DMS53 (cell line): ENCODE results near the gene C1orf53.
"Not testable (repeated sequence)": the region's sequence is repeated elsewhere in the genome, so short reads cannot be mapped to it uniquely, and the experiment has no call there.

Experiments used
- DNase-seq: peaks from one replicate; lab custom pipeline; 2025; lab: John Stamatoyannopoulos, UW

Gene C1orf53

GRCh38 chr1:197921235-197922069 lies 19.0 kb downstream of the C1orf53 start:
- DNase-seq, result no peak

DNA sequence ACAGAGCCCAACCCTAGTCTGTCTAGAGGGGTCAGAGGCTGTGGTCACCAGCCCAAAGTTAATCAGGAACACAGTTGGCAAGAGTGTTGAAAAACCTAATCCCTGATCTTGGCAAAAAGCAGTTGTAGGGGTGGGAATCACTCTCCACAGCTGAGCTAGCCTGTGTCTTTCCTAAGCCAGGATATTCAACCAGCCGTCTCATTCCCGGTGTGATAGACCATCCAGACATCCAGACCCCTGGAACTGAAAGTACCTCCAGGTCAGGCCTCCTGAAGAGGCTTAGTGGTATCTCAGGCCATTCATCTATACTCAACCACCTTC lies 19.6 kb downstream of the C1orf53 start:
- DNase-seq, result no peak

- no peak for DNase-seq
Measured at GRCh38 chr1:197923038-197923437, 20.6 kb downstream of the C1orf53 start.

GRCh38 chr1:197924516-197925123 lies 22.2 kb downstream of the C1orf53 start:
- peak; percentile 72 for DNase-seq

DNA sequence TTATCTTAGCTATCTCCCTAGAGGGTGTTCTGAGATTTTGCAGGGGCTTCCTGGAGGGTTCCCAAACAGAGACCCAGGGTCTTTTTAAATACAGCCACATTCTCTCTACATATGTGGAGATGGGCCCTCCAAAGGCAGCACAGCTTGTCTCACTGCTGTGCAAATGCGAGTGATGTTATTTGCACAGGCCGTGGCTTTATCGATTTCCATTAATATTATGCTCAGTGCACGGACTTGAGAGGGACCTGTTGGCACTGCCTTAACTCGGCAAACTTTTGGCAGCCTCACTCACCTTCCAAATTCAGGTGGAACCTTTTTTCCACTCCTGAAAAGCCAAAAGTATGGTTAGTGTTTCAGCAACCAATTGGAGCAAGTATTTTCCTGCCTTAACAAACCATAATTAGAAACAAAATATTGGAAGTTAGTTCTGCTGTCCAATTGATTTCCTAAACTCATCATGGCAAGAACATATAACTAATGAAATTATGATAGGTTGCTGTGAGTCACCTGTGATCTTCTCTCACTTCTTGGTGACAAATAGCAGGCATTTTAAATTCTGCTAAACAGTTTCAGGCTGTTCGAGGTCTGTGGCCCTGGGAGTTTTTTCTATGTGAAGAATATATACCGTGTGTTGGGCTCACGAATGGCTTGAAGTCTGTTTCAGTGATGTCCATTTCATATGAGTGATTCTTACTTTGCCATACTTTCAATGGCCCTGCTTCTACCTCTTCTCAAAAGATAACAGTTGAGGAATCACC lies 25.7 kb downstream of the C1orf53 start:
- DNase-seq, result no peak

GRCh38 chr1:197928849-197929336 lies 26.5 kb downstream of the C1orf53 start:
- DNase-seq, result no peak

- no peak for DNase-seq
Measured at GRCh38 chr1:197933016-197933415, 30.6 kb downstream of the C1orf53 start.

- DNase-seq, result no peak
Measured at GRCh38 chr1:197933647-197934046, 31.2 kb downstream of the C1orf53 start.

- DNase-seq, result no peak
Measured at GRCh38 chr1:197937381-197937780, 35.0 kb downstream of the C1orf53 start.

DNA sequence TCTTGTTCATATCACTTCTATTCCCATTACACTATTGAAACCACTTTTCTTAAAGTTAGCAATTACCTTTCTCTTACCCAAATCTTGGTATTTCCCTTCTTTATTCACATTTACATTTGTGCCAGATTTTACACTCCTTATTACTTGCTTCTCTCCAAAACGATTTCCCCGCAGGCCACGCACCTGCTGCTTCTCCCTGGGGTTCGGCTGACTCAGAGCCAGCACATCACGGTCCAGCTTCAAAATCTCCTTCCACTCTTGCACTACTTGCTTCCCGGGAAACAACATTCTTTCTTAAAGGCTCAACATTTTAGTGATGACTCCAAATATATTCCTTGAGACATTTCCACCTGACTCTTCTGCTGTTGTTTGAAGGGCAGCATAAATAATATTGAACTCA lies 35.5 kb downstream of the C1orf53 start:
- no peak for DNase-seq

DNA sequence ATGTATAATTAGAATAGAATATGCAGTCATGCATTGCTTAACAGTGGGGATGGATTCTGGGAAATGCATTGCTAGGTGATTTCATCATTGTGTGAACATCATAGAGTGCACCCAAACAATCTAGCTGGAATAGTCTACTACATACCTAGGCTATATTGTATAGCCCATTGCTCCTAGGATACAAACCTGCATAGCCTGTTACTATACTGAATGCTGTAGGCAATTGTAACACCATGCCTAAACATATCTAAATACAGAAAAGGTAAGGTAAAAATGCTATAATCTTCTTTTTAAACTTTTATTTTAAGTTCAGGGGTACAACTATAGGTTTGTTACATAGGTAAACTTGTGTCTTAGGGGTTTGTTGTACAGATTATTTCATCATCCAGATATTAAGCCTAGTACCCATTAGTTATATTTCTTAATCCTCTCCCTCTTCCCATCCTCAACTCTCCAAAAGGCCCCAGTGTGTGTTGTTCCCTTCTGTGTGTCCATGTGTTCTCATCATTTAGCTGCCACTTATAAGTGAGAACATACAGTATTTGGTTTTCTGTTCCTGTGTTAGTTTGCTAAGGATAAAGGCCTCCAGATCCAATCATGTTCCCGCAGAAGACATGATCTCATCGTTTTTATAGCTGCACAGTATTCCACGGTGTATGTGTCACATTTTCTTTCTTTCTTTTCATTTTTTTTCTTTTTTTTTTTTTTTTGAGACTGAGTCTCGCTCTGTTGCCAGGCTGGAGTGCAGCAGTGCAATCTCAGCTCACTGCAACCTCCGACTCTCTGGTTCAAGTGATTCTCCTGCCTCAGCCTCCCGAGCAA lies 36.9 kb downstream of the C1orf53 start:
- peak; percentile 6 for DNase-seq

DNA sequence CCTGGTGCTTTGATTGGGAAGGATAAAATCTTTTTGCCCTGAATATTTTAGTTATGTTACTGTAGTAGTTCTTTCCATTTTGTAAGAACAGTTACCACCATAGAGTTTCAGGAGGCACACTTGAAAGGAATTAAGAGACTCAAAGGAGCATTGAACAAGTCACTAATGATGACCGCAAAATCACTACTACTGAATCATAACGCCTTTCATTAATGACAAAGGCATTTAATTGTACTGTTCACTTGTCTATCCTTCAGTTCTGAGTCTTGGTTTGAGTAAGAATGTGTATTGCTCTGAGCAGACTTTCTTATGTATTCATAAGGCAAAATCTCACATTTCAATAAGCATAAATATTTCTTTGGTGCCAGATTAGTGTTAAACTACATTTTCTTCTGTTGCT lies 39.6 kb downstream of the C1orf53 start:
- DNase-seq, result no peak

GRCh38 chr1:197944485-197944884 lies 42.1 kb downstream of the C1orf53 start:
- no peak for DNase-seq

- DNase-seq, result no peak
Measured at GRCh38 chr1:197948926-197949899, 46.8 kb downstream of the C1orf53 start.

DNA sequence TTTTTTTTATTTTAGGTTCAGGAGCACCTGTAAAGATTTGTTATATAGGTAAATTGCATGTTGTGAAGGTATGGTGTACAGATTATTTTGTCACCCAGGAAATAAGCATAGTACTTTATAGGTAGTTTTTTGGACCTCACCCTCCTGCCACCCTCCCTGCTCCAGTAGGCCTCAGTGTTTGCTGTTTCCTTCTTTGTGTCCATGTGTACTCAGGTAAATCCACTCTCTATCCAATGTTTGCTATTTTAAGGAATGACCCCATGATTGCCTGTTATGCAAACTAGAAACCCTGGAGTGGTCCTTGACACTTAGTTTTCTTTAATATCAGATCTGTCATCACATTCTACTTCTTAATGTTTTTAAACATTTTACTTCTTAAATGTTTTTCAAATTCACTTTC lies 48.7 kb downstream of the C1orf53 start:
- DNase-seq, result peak; percentile 62

- peak; percentile 15 for DNase-seq
Measured at GRCh38 chr1:197951617-197952175, 49.3 kb downstream of the C1orf53 start.

GRCh38 chr1:197953472-197953871 lies 51.0 kb downstream of the C1orf53 start:
- not testable (repeated sequence) for DNase-seq

GRCh38 chr1:197954718-197955418 lies 52.4 kb downstream of the C1orf53 start:
- peak; percentile 64 for DNase-seq

DNA sequence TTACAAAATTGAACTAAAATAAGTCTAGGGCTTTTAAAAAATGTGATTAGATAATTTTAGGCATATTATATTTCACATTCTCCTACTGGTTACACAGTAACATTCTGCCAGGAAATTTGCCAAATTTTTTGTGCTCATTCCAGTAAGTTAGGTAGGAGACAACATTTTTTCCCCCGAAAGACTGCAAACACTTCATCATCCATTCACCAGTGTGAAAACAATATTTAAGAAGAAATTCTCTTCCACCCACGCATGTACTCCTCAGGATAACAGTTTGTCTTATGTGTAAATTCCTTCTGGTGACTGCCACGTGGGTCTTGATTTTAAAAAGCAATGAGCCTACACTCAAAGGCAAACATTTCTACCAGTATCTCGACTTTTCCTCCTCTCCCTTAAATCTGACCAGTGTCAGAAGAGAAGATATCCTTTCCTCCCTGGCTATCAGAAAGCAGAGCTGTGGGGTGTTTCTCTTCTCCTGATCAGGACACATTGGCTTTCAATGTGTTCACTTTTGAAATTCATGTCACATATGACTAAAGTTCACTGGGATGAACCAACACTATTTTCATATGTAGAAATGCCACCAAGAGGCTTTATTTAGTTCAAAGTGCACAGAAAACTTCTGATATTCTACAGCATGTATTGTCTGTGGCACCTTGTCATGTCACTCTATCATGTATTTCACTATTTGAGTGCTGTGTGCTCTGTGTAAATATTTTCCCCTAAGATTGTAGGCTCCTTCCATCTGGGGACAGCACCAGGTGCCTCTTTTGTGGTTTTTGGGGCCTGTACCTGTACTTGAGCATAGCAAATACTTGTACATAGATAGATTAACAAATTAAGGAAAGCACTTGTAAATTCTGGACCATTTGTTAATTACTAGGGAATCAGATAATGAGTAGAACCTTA lies 53.3 kb downstream of the C1orf53 start:
- peak; percentile 24 for DNase-seq
